ENCODE measurements around the gene AGXT. TPM values are rescaled to one million over a fixed set of nuclear protein-coding genes. Genes with fewer than 3 reads are reported as not detected.
A peak's percentile ranks its signal among the peaks of the same experiment; 100 is the strongest.

Gene AGXT
- total RNA-seq, 4 donors from 2014 or later: 1.5 TPM; not detected in 3

- Histone ChIP-seq H3K27me3 (no peaks in the 10 kb centered on the region), H3K4me3 (no peak overlapping the region), H3K9me3 (no peaks in the 10 kb centered on the region), H3K4me1 (peaks cover 0 to 11% (median 4%) of the 10 kb centered on the region in 4 donors), H3K36me3 (no peaks in the 10 kb centered on the region), H3K27ac (no peak overlapping the region)
- peak in 1 of 3 donors; percentile 47 for DNase-seq
- TF ChIP-seq, protein P1, sequence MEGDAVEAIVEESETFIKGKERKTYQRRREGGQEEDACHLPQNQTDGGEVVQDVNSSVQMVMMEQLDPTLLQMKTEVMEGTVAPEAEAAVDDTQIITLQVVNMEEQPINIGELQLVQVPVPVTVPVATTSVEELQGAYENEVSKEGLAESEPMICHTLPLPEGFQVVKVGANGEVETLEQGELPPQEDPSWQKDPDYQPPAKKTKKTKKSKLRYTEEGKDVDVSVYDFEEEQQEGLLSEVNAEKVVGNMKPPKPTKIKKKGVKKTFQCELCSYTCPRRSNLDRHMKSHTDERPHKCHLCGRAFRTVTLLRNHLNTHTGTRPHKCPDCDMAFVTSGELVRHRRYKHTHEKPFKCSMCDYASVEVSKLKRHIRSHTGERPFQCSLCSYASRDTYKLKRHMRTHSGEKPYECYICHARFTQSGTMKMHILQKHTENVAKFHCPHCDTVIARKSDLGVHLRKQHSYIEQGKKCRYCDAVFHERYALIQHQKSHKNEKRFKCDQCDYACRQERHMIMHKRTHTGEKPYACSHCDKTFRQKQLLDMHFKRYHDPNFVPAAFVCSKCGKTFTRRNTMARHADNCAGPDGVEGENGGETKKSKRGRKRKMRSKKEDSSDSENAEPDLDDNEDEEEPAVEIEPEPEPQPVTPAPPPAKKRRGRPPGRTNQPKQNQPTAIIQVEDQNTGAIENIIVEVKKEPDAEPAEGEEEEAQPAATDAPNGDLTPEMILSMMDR (IDR thresholded peaks at IDR 0.05): no peak
- TF ChIP-seq POLR2A (IDR thresholded peaks at IDR 0.05): no peak
These were observed 3.9 kb downstream of the AGXT start for GRCh38 chr2:240872317-240873097.

- TF ChIP-seq, protein P1 (IDR thresholded peaks at IDR 0.05): no peak
- no peak for TF ChIP-seq POLR2A (IDR thresholded peaks at IDR 0.05)
- peaks cover 0 to 11% (median 4%) of the 10 kb centered on the region in 4 donors for H3K4me1 ChIP-seq
- no peak overlapping the region for H3K27ac ChIP-seq
- H3K4me3 ChIP-seq: no peak overlapping the region
- DNase-seq: no peak
- no peaks in the 10 kb centered on the region for H3K36me3 ChIP-seq
- no peaks in the 10 kb centered on the region for H3K27me3 ChIP-seq
- H3K9me3 ChIP-seq: no peaks in the 10 kb centered on the region
These were observed 4.6 kb downstream of the AGXT start for GRCh38 chr2:240873098-240873788.

GRCh38 chr2:240873805-240874714, 5.4 kb downstream of the AGXT start:
- Histone ChIP-seq H3K36me3 (no peaks in the 10 kb centered on the region), H3K27ac (peak overlapping the region in 1 of 4 donors; percentile 46), H3K4me1 (peaks cover 0 to 11% (median 4%) of the 10 kb centered on the region in 4 donors), H3K4me3 (no peak overlapping the region), H3K27me3 (no peaks in the 10 kb centered on the region), H3K9me3 (no peaks in the 10 kb centered on the region)
- peak in 2 of 3 donors; percentile 76 to 77 for DNase-seq
- no peak for TF ChIP-seq POLR2A (IDR thresholded peaks at IDR 0.05)
- TF ChIP-seq, protein P1 (IDR thresholded peaks at IDR 0.05): peak in 3 of 6 experiments; percentile 23 to 44 (median 23)

GRCh38 chr2:240874715-240875227, 6.1 kb downstream of the AGXT start:
- peak overlapping the region in 1 of 4 donors; percentile 46 for H3K27ac ChIP-seq
- H3K4me1 ChIP-seq: peaks cover 0 to 11% (median 4%) of the 10 kb centered on the region in 4 donors
- no peak overlapping the region for H3K4me3 ChIP-seq
- no peak for DNase-seq
- TF ChIP-seq, protein P1 (IDR thresholded peaks at IDR 0.05): no peak
- no peak for TF ChIP-seq POLR2A (IDR thresholded peaks at IDR 0.05)
- H3K9me3 ChIP-seq: no peaks in the 10 kb centered on the region
- no peaks in the 10 kb centered on the region for H3K36me3 ChIP-seq
- no peaks in the 10 kb centered on the region for H3K27me3 ChIP-seq

Data from Peyer's patch (tissue), 4 donors.